Heart right ventricle (tissue), 16 donors: ENCODE data around the gene S100A14. TPM values are rescaled to one million over a fixed set of nuclear protein-coding genes. Genes with fewer than 3 reads are reported as not detected.

Source experiments
- ATAC-seq, 8 donors: fragments of 200-7000 bp; cut with Tn5 transposase; one replicate each; pipeline ENCODE4 v1.9.1; 2020; ENCODE audit warnings: mild to moderate bottlenecking in 8 of 8, moderate library complexity in 8 of 8, moderate number of reproducible peaks in 1 of 8
- DNase-seq, 2 donors: peaks; one replicate each; pipeline ENCODE4 v3.0.0-alpha.2; 2020
- H3K27ac ChIP-seq, 10 donors: fragments of 200-600 bp; sonication (generic) in 2 of 10; one replicate each; pipeline versions ENCODE4 v1.5.0 to v1.8.0; 2020 to 2022; ENCODE audit warnings: mild to moderate bottlenecking in 3 of 10
- H3K27me3 ChIP-seq, 7 donors: fragments of 200-600 bp; one replicate each; pipeline ENCODE4 v1.8.0; 2021 to 2022; ENCODE audit warnings: mild to moderate bottlenecking in 2 of 7
- H3K36me3 ChIP-seq, 9 donors: fragments of 200-600 bp; sonication (generic) in 1 of 9; one replicate each; pipeline versions ENCODE4 v1.5.0 to v1.8.0; 2020 to 2022; ENCODE audit warnings: mild to moderate bottlenecking in 2 of 9
- H3K4me1 ChIP-seq, 9 donors: fragments of 200-600 bp; sonication (generic) in 1 of 9; one replicate each; pipeline versions ENCODE4 v1.5.0 to v1.8.0; 2020 to 2022; ENCODE audit warnings: mild to moderate bottlenecking in 4 of 9
- H3K4me3 ChIP-seq, 10 donors: fragments of 200-600 bp; sonication (generic) in 2 of 10; one replicate each; pipeline versions ENCODE4 v1.5.0 to v1.8.0; 2020 to 2022; ENCODE audit warnings: mild to moderate bottlenecking in 7 of 10, moderate library complexity in 2 of 10
- H3K9me3 ChIP-seq, 11 donors: fragments of 200-600 bp in 10 of 11; sonication (generic) in 2 of 11; one replicate each; pipeline versions ENCODE4 v1.5.0 to v1.8.0; 2013 to 2022; ENCODE audit warnings: mild to moderate bottlenecking in 2 of 11, control low read depth in 1 of 11, moderate library complexity in 1 of 11
- WGBS, 2 donors: extraction: QIAGEN DNeasy Blood & Tissue Kit; methylation state at CpG; one replicate each; pipeline ENCODE4 v1.1.7; 2013; ENCODE audit warnings: inconsistent platforms in 1 of 2; 5-methylcytosine and 5-hydroxymethylcytosine counted together
- intact Hi-C, 10 donors: fragments of 100-400 bp; cut with DNase I; formaldehyde crosslinking; loops; one replicate each; pipeline versions ENCODE4 v1.11.1 to v1.14.2; 2022
- polyA plus RNA-seq, 2 donors: library from polyadenylated mRNA; stranded (reverse); fragments of 200-250 nt; gene quantifications; one replicate each; pipeline ENCODE4 v1.2.3, GENCODE V29; 2013
- total RNA-seq, 10 donors: library from RNA; stranded (reverse); fragmentation: NEBNext Ultra II Directional in 3 of 10; extraction: Animal tissue kit (Norgen Biotek cat#: 25700) in 3 of 10; gene quantifications; one replicate each; pipeline versions ENCODE4 v1.2.1 to v1.2.4, GENCODE V29; 2021 to 2023
- TF ChIP-seq, protein P1 (sequence below), 9 donors: fragments of 200-600 bp; sonication (generic) in 2 of 9; IDR thresholded peaks; one replicate each; pipeline versions ENCODE4 v1.5.0 to v1.8.0; 2021 to 2022; ENCODE audit warnings: antibody characterized with exemption in 9 of 9, mild to moderate bottlenecking in 5 of 9, moderate library complexity in 1 of 9
- donor health status: Arrhythmogenic right ventricular cardiomyopathy.
- donor health status: ischemic (EF 13 %, LVEDD 7.1; RV severe dilation, severe dysfunction).
- donor health status: healthy with polysubstance abuse.
- donor health status: DM: no; HTN: yes; CAD: no.
- donor health status: DM: no; HTN: no; CAD: no.
- donor health status: ischemic (EF 25% LVEDD 6.9; RV normal size, moderate dysfunction).
- donor health status: ischemic (EF 25% LVEDD 5.7; RV mildly dilated, moderate dysfunction).
- donor health status: healthy.
- donor health status: DM: yes; HTN: yes; CAD: no.
- donor health status: Ischemic cardiomyopathy.
- donor health status: ischemic (EF 35%, LVEDD 5.7; RV mildly dilated, moderate dysfunction).
- donor health status: nonischemic (EF 11% LVEDD 7.7; RV severe dilation, severe dysfunction).
- donor health status: DM: yes; HTN: yes; CAD: no.
- donor health status: PGD.
- donor health status: ischemic (EF 29% LVEDD 5.4; RV normal size, mild dysfunction).
- donor health status: nonischemic (EF 23%, LVEDD 6.1; RV moderate dilation, normal function).

S100A14 gene
- total and polyA plus RNA-seq, 12 donors: 0.80 to 7.3 (median 4.1) TPM

DNA sequence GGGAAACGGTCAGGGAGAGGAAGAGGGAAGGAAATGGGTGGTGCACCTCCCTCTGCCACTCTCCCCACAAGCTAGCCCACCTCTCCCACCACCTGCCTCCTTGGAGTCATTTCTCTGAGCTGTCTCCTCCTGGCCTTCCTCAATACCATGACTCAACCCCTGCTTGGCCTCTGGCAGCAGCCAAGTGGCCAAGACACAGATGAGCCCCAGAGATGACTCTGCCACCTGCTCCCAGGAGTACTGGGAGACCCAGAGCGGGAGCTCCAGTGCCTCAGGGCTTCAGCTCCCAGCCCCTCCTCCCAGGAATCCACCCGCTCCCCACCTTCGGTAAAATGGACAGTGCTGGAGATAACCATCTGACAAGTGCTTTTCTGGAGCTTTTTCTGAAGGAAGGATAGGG is 5.8 kb downstream of the S100A14 start:
- peak overlapping the region; percentile 83 to 99 (median 96) for H3K27ac ChIP-seq
- peak overlapping the region in 2 of 10 donors; percentile 1 to 73 for H3K4me3 ChIP-seq
- H3K27me3 ChIP-seq: no peaks in the 10 kb centered on the region
- TF ChIP-seq, protein P1, sequence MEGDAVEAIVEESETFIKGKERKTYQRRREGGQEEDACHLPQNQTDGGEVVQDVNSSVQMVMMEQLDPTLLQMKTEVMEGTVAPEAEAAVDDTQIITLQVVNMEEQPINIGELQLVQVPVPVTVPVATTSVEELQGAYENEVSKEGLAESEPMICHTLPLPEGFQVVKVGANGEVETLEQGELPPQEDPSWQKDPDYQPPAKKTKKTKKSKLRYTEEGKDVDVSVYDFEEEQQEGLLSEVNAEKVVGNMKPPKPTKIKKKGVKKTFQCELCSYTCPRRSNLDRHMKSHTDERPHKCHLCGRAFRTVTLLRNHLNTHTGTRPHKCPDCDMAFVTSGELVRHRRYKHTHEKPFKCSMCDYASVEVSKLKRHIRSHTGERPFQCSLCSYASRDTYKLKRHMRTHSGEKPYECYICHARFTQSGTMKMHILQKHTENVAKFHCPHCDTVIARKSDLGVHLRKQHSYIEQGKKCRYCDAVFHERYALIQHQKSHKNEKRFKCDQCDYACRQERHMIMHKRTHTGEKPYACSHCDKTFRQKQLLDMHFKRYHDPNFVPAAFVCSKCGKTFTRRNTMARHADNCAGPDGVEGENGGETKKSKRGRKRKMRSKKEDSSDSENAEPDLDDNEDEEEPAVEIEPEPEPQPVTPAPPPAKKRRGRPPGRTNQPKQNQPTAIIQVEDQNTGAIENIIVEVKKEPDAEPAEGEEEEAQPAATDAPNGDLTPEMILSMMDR (IDR thresholded peaks at IDR 0.05): no peak
- 49 to 67% methylated on average over 4 of the region's 4 CpGs for WGBS, 2 donors
- peaks cover 0 to 26% (median 14%) of the 10 kb centered on the region in 9 donors for H3K36me3 ChIP-seq
- peaks cover 10 to 57% (median 35%) of the 10 kb centered on the region in 9 donors for H3K4me1 ChIP-seq
- no peak for DNase-seq
- intact Hi-C loops: loop anchor here in 2 of 10 donors (5.0 to 10.0 kb wide), 2 partner anchors 76 to 78 kb away; partner anchors contain the start of gene S100A6 (in 1 of the 2)
- no peak for ATAC-seq
- H3K9me3 ChIP-seq: no peaks in the 10 kb centered on the region

DNA sequence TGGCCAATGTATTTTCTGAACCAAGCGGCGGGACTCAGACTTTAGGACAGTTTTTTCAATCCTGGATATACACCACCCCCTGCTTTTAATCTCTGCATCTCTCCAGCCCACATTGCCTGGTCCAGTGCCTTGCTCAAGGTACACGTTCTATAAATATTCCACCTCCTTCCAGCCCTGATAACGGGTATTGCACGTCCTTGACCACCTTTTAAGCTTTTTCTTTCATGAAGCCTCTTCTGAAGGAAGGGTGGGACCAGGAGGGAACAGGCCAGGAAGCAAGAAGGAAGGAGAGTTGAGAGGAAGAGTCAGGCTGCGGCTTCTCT is 6.6 kb downstream of the S100A14 start:
- TF ChIP-seq, protein P1 (IDR thresholded peaks at IDR 0.05): no peak
- no peak for ATAC-seq
- 44% methylated on average over 6 of the region's 6 CpGs for WGBS, 2 donors
- Histone ChIP-seq H3K9me3 (no peaks in the 10 kb centered on the region), H3K27ac (peak overlapping the region; percentile 83 to 99 (median 96)), H3K4me3 (peak overlapping the region in 5 of 10 donors; percentile 38 to 73 (median 66)), H3K4me1 (peaks cover 10 to 57% (median 35%) of the 10 kb centered on the region in 9 donors), H3K27me3 (no peaks in the 10 kb centered on the region), H3K36me3 (peaks cover 0 to 32% (median 14%) of the 10 kb centered on the region in 9 donors)
- intact Hi-C loops: loop anchor here in 1 of 10 donors (5.0 kb wide), 1 partner anchor 37 kb away; no protein-coding TSS in a partner anchor
- no peak for DNase-seq

DNA sequence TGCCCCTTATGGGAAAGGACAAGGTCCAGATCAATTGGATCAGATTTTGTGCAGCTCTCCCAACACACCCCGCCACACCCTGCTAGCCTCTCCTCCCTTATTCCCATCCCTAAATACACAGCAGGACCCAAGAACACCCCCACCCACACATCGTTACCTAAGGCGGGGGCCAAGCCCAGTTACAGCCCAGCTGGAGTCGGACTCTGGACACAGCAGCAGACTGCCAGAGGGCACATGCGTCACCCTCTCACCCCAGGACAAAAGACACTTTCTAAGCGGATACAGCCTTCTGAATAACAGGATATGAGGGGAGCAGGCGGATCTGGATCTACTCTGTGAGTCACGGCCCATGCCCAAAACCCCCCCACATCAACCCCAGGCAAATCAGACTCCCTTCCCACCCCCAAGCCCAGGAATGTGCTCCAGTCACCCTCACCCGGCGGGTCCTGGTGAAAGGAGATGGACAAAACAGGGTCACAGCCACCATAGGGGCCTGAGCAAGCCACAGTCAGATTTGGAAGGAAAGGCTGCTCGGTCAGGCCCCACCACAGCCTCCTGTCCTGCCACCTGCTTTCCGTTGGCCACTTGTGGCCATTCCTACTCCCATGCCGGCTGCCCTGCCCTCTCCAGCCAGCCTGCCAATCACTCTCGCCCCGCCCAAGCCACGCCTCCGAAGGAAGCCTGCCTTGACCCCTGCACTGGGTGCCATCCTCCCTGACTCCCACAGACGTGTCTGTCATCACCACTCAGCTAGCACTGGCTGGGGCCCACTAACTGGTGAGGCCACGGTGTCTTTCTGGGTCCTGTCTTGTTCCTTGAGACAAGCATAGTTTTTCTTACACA is 7.2 kb downstream of the S100A14 start:
- Histone ChIP-seq H3K27ac (peak overlapping the region; percentile 90 to 99 (median 96)), H3K4me3 (peak overlapping the region; percentile 38 to 73 (median 55)), H3K4me1 (peaks cover 10 to 57% (median 35%) of the 10 kb centered on the region in 9 donors), H3K9me3 (no peaks in the 10 kb centered on the region), H3K36me3 (peaks cover 0 to 36% (median 14%) of the 10 kb centered on the region in 9 donors), H3K27me3 (no peaks in the 10 kb centered on the region)
- intact Hi-C loops: loop anchor here in 1 of 10 donors (5.0 kb wide), 1 partner anchor 37 kb away; no protein-coding TSS in a partner anchor
- ATAC-seq (peak; percentile 72 to 89 (median 80)), DNase-seq (peak; percentile 78 to 88)
- 45 to 53% methylated on average over 19 of the region's 19 CpGs for WGBS, 2 donors
- TF ChIP-seq, protein P1 (IDR thresholded peaks at IDR 0.05): no peak

DNA sequence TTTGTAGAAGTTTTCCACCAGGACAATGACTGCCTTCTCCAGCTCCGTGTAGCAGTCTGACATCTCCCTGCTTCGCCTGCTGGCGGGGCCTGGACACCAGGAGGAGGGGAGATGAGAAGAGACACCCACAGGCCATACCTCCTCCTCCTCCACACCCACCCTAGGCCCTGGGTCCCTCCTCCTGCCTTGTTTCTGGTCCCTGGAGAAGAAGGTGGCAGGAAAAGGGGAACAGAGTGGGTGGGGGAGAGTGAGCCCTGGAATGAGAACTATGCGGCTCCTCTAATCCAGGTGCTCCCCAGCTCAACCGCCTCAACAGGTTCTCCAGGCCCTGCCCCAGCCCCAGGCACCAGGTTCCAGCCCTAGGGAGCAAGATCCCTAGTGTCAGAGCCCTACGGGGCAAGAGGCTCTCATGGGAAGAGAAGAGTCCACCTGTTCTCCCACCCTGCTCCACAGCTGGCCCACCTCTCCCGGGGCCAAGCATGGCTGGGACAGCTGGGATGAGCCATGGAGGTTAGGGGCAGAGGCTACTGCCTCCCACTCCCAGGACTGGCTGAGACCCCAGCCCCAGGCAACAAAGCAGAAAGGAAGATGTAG is 7.9 kb downstream of the S100A14 start:
- H3K36me3 ChIP-seq: peaks cover 0 to 36% (median 14%) of the 10 kb centered on the region in 9 donors
- ATAC-seq: peak in 5 of 8 donors; percentile 16 to 38 (median 20)
- DNase-seq: no peak
- intact Hi-C loops: loop anchor here in 1 of 10 donors (5.0 kb wide), 1 partner anchor 36 kb away; no protein-coding TSS in a partner anchor
- peak overlapping the region; percentile 38 to 73 (median 55) for H3K4me3 ChIP-seq
- no peaks in the 10 kb centered on the region for H3K9me3 ChIP-seq
- H3K4me1 ChIP-seq: peaks cover 10 to 53% (median 35%) of the 10 kb centered on the region in 9 donors
- TF ChIP-seq, protein P1 (IDR thresholded peaks at IDR 0.05): no peak
- peak overlapping the region; percentile 90 to 99 (median 96) for H3K27ac ChIP-seq
- no peaks in the 10 kb centered on the region for H3K27me3 ChIP-seq
- WGBS, 2 donors: 71 to 72% methylated on average over 7 of the region's 7 CpGs
